Stimulated activated CD8-positive, alpha-beta memory T cell treated with anti-CD3 and anti-CD28 coated beads, Interleukin-4, amount 100 ng/mL, for 24 hours (primary cell): ENCODE results near the gene PLXNA1.
A peak's percentile ranks its signal among the peaks of the same experiment; 100 is the strongest.

ENCODE experiments used
- DNase-seq: peaks from one replicate; pipeline ENCODE4 v3.0.0-alpha.2; 2020; ENCODE audit warnings: low read depth

Gene PLXNA1

GRCh38 chr3:126967386-126967785 lies 15.5 kb upstream of the PLXNA1 start:
- no peak for DNase-seq

GRCh38 chr3:126968391-126969390 lies 14.2 kb upstream of the PLXNA1 start:
- no peak for DNase-seq

GRCh38 chr3:126969586-126969985 lies 13.3 kb upstream of the PLXNA1 start:
- DNase-seq = no peak

- no peak for DNase-seq
Observed at GRCh38 chr3:126970101-126970500, 12.8 kb upstream of the PLXNA1 start.

GRCh38 chr3:126970921-126971320 lies 12.0 kb upstream of the PLXNA1 start:
- DNase-seq = no peak

- no peak for DNase-seq
Observed at GRCh38 chr3:126971891-126972351, 11.0 kb upstream of the PLXNA1 start.

- DNase-seq = no peak
Observed at GRCh38 chr3:126972866-126973265, 10.0 kb upstream of the PLXNA1 start.

- DNase-seq = no peak
Observed at GRCh38 chr3:126973814-126974213, 9.1 kb upstream of the PLXNA1 start.

GRCh38 chr3:126974756-126975155 lies 8.2 kb upstream of the PLXNA1 start:
- DNase-seq = no peak

GRCh38 chr3:126976906-126977305 lies 6.0 kb upstream of the PLXNA1 start:
- no peak for DNase-seq

- no peak for DNase-seq
Observed at GRCh38 chr3:126977821-126978220, 5.1 kb upstream of the PLXNA1 start.

GRCh38 chr3:126978291-126978690 lies 4.6 kb upstream of the PLXNA1 start:
- DNase-seq = no peak

GRCh38 chr3:126979046-126979628 lies 3.8 kb upstream of the PLXNA1 start:
- DNase-seq = no peak

GRCh38 chr3:126980266-126980811 lies 2.6 kb upstream of the PLXNA1 start:
- no peak for DNase-seq

- peak; percentile 36 for DNase-seq
Observed at GRCh38 chr3:126982126-126982470, 817 bp upstream of the PLXNA1 start.

GRCh38 chr3:126983276-126983652 lies 349 bp downstream of the PLXNA1 start:
- no peak for DNase-seq

- DNase-seq = no peak
Observed at GRCh38 chr3:126983653-126984390, 907 bp downstream of the PLXNA1 start.

GRCh38 chr3:126984391-126985131 lies 1.6 kb downstream of the PLXNA1 start:
- no peak for DNase-seq

GRCh38 chr3:126985132-126985985 lies 2.4 kb downstream of the PLXNA1 start:
- DNase-seq = no peak

- DNase-seq = no peak
Observed at GRCh38 chr3:126986001-126986400, 3.1 kb downstream of the PLXNA1 start.

- DNase-seq = no peak
Observed at GRCh38 chr3:126987129-126987528, 4.2 kb downstream of the PLXNA1 start.
